GM21786 (cell line): ENCODE results near the gene METRNL.

ENCODE experiments used
- ATAC-seq: cut with Tn5 transposase; IDR thresholded peaks from one replicate; pipeline ENCODE4 v1.9.1; 2021; ENCODE audit not compliant: unreplicated experiment

The METRNL gene

GRCh38 chr17:83078378-83079351 is 744 bp upstream of the METRNL start:
- no peak for ATAC-seq

- no peak for ATAC-seq
Observed at GRCh38 chr17:83079766-83080578, 563 bp downstream of the METRNL start.

- ATAC-seq = no peak
Observed at GRCh38 chr17:83080579-83080857, 1.1 kb downstream of the METRNL start.

- peak; percentile 60 for ATAC-seq
Observed at GRCh38 chr17:83080858-83081683, 1.7 kb downstream of the METRNL start.

- peak; percentile 7 for ATAC-seq
Observed at GRCh38 chr17:83081684-83082201, 2.3 kb downstream of the METRNL start.

GRCh38 chr17:83082424-83082823 is 3.0 kb downstream of the METRNL start:
- no peak for ATAC-seq

GRCh38 chr17:83082909-83083367 is 3.5 kb downstream of the METRNL start:
- no peak for ATAC-seq

GRCh38 chr17:83083368-83084201 is 4.2 kb downstream of the METRNL start:
- ATAC-seq = no peak

GRCh38 chr17:83084214-83084613 is 4.8 kb downstream of the METRNL start:
- ATAC-seq = no peak

- no peak for ATAC-seq
Observed at GRCh38 chr17:83084621-83085056, 5.2 kb downstream of the METRNL start.

- ATAC-seq = no peak
Observed at GRCh38 chr17:83085103-83085502, 5.7 kb downstream of the METRNL start.

GRCh38 chr17:83085526-83086198 is 6.3 kb downstream of the METRNL start:
- no peak for ATAC-seq

- no peak for ATAC-seq
Observed at GRCh38 chr17:83086199-83086880, 6.9 kb downstream of the METRNL start.

GRCh38 chr17:83086907-83087787 is 7.7 kb downstream of the METRNL start:
- ATAC-seq = no peak

GRCh38 chr17:83087788-83088360 is 8.5 kb downstream of the METRNL start:
- ATAC-seq = no peak

GRCh38 chr17:83088451-83088850 is 9.0 kb downstream of the METRNL start:
- ATAC-seq = no peak

GRCh38 chr17:83088909-83089308 is 9.5 kb downstream of the METRNL start:
- ATAC-seq = no peak
